ENCODE results near the gene NKX3-2.

Gene NKX3-2

GRCh38 chr4:13544606-13545393 lies 492 bp upstream of the NKX3-2 start:
- peak; percentile 91 for DNase-seq

GRCh38 chr4:13543032-13543838 lies 1.1 kb downstream of the NKX3-2 start:
- DNase-seq = no peak

- DNase-seq = no peak
Observed at GRCh38 chr4:13542577-13543031, 1.7 kb downstream of the NKX3-2 start.

GRCh38 chr4:13541720-13542576 lies 2.4 kb downstream of the NKX3-2 start:
- DNase-seq = no peak

GRCh38 chr4:13541176-13541604 lies 3.1 kb downstream of the NKX3-2 start:
- DNase-seq = no peak

- no peak for DNase-seq
Observed at GRCh38 chr4:13540446-13541175, 3.7 kb downstream of the NKX3-2 start.

GRCh38 chr4:13539619-13540445 lies 4.5 kb downstream of the NKX3-2 start:
- no peak for DNase-seq

- no peak for DNase-seq
Observed at GRCh38 chr4:13539047-13539618, 5.2 kb downstream of the NKX3-2 start.

- no peak for DNase-seq
Observed at GRCh38 chr4:13538427-13538973, 5.8 kb downstream of the NKX3-2 start.

- no peak for DNase-seq
Observed at GRCh38 chr4:13537832-13538177, 6.5 kb downstream of the NKX3-2 start.

- DNase-seq = no peak
Observed at GRCh38 chr4:13537011-13537831, 7.1 kb downstream of the NKX3-2 start.

- no peak for DNase-seq
Observed at GRCh38 chr4:13536607-13537006, 7.7 kb downstream of the NKX3-2 start.

GRCh38 chr4:13535708-13536361 lies 8.5 kb downstream of the NKX3-2 start:
- no peak for DNase-seq

GRCh38 chr4:13535118-13535517 lies 9.2 kb downstream of the NKX3-2 start:
- no peak for DNase-seq

GRCh38 chr4:13534344-13535063 lies 9.8 kb downstream of the NKX3-2 start:
- no peak for DNase-seq

- DNase-seq = no peak
Observed at GRCh38 chr4:13533670-13534343, 10.5 kb downstream of the NKX3-2 start.

GRCh38 chr4:13531625-13531998 lies 12.7 kb downstream of the NKX3-2 start:
- DNase-seq = no peak
